ENCODE results near the gene GALNT10. TPM values are rescaled to one million over a fixed set of nuclear protein-coding genes. Genes with fewer than 3 reads are reported as not detected.
A peak's percentile ranks its signal among the peaks of the same experiment; 100 is the strongest.

Gene GALNT10, protein sequence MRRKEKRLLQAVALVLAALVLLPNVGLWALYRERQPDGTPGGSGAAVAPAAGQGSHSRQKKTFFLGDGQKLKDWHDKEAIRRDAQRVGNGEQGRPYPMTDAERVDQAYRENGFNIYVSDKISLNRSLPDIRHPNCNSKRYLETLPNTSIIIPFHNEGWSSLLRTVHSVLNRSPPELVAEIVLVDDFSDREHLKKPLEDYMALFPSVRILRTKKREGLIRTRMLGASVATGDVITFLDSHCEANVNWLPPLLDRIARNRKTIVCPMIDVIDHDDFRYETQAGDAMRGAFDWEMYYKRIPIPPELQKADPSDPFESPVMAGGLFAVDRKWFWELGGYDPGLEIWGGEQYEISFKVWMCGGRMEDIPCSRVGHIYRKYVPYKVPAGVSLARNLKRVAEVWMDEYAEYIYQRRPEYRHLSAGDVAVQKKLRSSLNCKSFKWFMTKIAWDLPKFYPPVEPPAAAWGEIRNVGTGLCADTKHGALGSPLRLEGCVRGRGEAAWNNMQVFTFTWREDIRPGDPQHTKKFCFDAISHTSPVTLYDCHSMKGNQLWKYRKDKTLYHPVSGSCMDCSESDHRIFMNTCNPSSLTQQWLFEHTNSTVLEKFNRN
- 54.8 and 68.2 TPM in 2 replicates for total RNA-seq (2022)
- percentile 70 among the genes with signal in this experiment for Bru-seq, nascent RNA
- percentile 68 among the genes with signal in this experiment for BruChase-seq, experiment 1, labeled RNA remaining after a 6-hour chase
- BruChase-seq, experiment 2, labeled RNA remaining after a 2-hour chase, result percentile 64 among the genes with signal in this experiment
- long read RNA-seq, full-length matches to known transcripts, result 2 of 13 reads
- long read RNA-seq, partial matches to known transcripts, result 2 of 13 reads
- long read RNA-seq, other reads (novel, unspliced or antisense), result 9 of 13 reads

DNA sequence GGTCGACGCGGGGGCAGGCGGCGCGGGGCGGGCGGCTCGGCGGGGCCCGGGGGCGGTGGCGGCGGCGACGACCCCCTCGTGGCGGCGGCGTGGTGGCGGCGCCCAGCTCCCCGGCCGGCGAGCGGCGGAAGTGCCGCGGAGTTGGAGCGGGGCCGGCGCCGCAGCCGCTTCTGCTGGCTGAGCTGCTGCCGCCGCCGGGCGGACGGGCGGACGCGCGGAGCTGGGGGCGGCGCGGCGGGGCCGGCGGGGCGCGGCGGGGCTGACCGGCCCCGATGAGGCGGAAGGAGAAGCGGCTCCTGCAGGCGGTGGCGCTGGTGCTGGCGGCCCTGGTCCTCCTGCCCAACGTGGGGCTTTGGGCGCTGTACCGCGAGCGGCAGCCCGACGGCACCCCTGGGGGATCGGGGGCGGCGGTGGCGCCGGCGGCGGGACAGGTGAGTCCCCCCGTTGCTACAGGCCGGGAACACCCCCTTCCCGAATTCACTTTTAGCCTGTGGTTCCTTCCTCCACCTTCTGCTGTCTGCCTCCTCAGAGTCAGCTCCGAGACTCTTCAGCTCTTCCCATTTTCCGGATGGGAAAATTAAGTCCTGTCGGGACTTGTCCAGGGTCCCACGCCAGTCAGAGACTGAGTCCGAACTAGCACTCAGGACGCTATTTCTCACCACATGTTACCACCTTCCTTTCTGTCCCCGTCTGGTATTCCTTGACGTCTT lies at the start of gene GALNT10:
Gene GALNT10 (plus strand): TSS at position 139 of the 710 bp plus-strand sequence. CDS start 134 bp downstream, at position 273.
- peaks cover 14% of the 10 kb centered on the region for H3K27me3 Mint-ChIP-seq (ENCODE audit: unreplicated experiment)
- peak; percentile 79 for DNase-seq
- CTCF ChIA-PET, result interaction anchor here (0.6 to 3.5 kb wide), 15 partner anchors 10 to 256 kb away, joined by 3 to 21 read pairs (median 4); no protein-coding TSS in a partner anchor

DNA sequence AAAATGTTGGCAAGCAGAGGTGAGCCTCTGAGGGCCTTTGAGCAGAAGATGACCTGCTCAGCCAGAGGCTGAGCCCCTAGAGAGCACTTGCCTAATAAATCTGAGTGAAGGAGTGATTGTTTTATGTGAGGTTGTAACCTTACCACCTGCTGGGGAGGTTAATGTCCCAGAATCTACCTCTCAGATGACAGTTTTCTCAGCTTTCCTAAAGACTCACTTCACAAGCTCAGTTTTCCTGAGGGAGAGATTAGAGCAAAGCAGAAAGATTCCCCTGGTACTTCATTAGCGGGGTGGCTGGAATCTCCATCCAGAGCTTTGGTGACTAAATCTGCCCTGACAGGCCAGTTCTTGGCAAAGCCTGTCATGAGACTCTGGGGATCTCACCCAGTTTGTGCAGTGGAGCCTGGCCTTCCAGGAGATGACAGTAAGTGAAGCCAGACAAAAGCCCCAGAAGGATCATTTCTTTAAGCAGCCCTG lies 48.8 kb upstream of the GALNT10 start:
- TF ChIP-seq, protein P1, sequence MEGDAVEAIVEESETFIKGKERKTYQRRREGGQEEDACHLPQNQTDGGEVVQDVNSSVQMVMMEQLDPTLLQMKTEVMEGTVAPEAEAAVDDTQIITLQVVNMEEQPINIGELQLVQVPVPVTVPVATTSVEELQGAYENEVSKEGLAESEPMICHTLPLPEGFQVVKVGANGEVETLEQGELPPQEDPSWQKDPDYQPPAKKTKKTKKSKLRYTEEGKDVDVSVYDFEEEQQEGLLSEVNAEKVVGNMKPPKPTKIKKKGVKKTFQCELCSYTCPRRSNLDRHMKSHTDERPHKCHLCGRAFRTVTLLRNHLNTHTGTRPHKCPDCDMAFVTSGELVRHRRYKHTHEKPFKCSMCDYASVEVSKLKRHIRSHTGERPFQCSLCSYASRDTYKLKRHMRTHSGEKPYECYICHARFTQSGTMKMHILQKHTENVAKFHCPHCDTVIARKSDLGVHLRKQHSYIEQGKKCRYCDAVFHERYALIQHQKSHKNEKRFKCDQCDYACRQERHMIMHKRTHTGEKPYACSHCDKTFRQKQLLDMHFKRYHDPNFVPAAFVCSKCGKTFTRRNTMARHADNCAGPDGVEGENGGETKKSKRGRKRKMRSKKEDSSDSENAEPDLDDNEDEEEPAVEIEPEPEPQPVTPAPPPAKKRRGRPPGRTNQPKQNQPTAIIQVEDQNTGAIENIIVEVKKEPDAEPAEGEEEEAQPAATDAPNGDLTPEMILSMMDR (IDR thresholded peaks at IDR 0.05; ENCODE audit: unreplicated experiment), result no peak
- H3K4me1 Mint-ChIP-seq (ENCODE audit: low read depth, unreplicated experiment), result no peaks in the 10 kb centered on the region
- no peak for DNase-seq
- H3K4me3 Mint-ChIP-seq (ENCODE audit: low read depth, unreplicated experiment), result no peak overlapping the region
- H3K27ac Mint-ChIP-seq (ENCODE audit: unreplicated experiment), result no peak overlapping the region
- no peaks in the 10 kb centered on the region for H3K9me3 Mint-ChIP-seq (ENCODE audit: low read depth, unreplicated experiment)
- H3K36me3 Mint-ChIP-seq (ENCODE audit: insufficient read depth, unreplicated experiment), result no peaks in the 10 kb centered on the region
- intact Hi-C loops (cut with micrococcal nuclease; ENCODE audit: unreplicated experiment), result no loop called here
- CTCF ChIA-PET, result no interaction called here
- H3K27me3 Mint-ChIP-seq (ENCODE audit: unreplicated experiment), result peaks cover 79% of the 10 kb centered on the region
- BruUV-seq (replicated peaks), result no TSS peak

More for the DNA sequence above, at the start of gene GALNT10:
- peak within 1 kb of the TSS; percentile 98 for H3K27ac Mint-ChIP-seq (ENCODE audit: unreplicated experiment)
- TF ChIP-seq, protein P1 (IDR thresholded peaks at IDR 0.05; ENCODE audit: unreplicated experiment), result no peak
- BruUV-seq (replicated peaks), result no TSS peak
- H3K36me3 Mint-ChIP-seq (ENCODE audit: insufficient read depth, unreplicated experiment), result peaks cover 30% of the 10 kb centered on the region
- peak within 1 kb of the TSS; percentile 92 for H3K4me3 Mint-ChIP-seq (ENCODE audit: low read depth, unreplicated experiment)
- intact Hi-C loops (cut with micrococcal nuclease; ENCODE audit: unreplicated experiment), result no loop called here
- H3K4me1 Mint-ChIP-seq (ENCODE audit: low read depth, unreplicated experiment), result peaks cover 49% of the 10 kb centered on the region
- H3K9me3 Mint-ChIP-seq (ENCODE audit: low read depth, unreplicated experiment), result no peaks in the 10 kb centered on the region

GRCh38 chr5:154143211-154143641 lies 47.3 kb upstream of the GALNT10 start:
- TF ChIP-seq, protein P1 (IDR thresholded peaks at IDR 0.05; ENCODE audit: unreplicated experiment), result no peak
- no peaks in the 10 kb centered on the region for H3K4me1 Mint-ChIP-seq (ENCODE audit: low read depth, unreplicated experiment)
- no peak overlapping the region for H3K4me3 Mint-ChIP-seq (ENCODE audit: low read depth, unreplicated experiment)
- CTCF ChIA-PET, result no interaction called here
- H3K9me3 Mint-ChIP-seq (ENCODE audit: low read depth, unreplicated experiment), result no peaks in the 10 kb centered on the region
- BruUV-seq (replicated peaks), result no TSS peak
- intact Hi-C loops (cut with micrococcal nuclease; ENCODE audit: unreplicated experiment), result no loop called here
- H3K27me3 Mint-ChIP-seq (ENCODE audit: unreplicated experiment), result peaks cover 93% of the 10 kb centered on the region
- no peak overlapping the region for H3K27ac Mint-ChIP-seq (ENCODE audit: unreplicated experiment)
- no peak for DNase-seq
- H3K36me3 Mint-ChIP-seq (ENCODE audit: insufficient read depth, unreplicated experiment), result no peaks in the 10 kb centered on the region

DNA sequence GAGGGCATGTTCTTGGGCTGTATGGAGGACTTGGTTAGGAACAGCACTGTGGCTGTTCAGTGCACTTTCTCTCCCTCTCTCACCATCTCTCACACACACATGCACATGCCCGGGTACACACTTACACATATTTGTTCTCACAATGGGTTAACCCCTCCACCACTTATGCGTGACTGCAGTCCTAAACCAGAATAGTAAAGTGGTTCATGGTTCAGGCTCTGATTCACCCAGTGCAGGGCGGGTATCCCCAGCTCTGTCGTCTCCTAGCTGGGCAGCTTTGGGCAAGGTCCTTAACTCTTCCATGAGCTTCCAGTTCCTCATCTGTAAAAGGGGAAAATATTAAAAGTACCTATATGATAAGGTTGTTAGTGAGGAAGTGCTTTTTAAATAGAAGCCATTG lies 45.3 kb upstream of the GALNT10 start:
- peaks cover 89% of the 10 kb centered on the region for H3K27me3 Mint-ChIP-seq (ENCODE audit: unreplicated experiment)
- no peak overlapping the region for H3K27ac Mint-ChIP-seq (ENCODE audit: unreplicated experiment)
- CTCF ChIA-PET, result no interaction called here
- intact Hi-C loops (cut with micrococcal nuclease; ENCODE audit: unreplicated experiment), result no loop called here
- no TSS peak for BruUV-seq (replicated peaks)
- no peaks in the 10 kb centered on the region for H3K36me3 Mint-ChIP-seq (ENCODE audit: insufficient read depth, unreplicated experiment)
- no peaks in the 10 kb centered on the region for H3K4me1 Mint-ChIP-seq (ENCODE audit: low read depth, unreplicated experiment)
- H3K4me3 Mint-ChIP-seq (ENCODE audit: low read depth, unreplicated experiment), result no peak overlapping the region
- DNase-seq, result no peak
- no peaks in the 10 kb centered on the region for H3K9me3 Mint-ChIP-seq (ENCODE audit: low read depth, unreplicated experiment)
- TF ChIP-seq, protein P1 (IDR thresholded peaks at IDR 0.05; ENCODE audit: unreplicated experiment), result no peak
